ENCODE results near the gene FSTL5.

GRCh38 chr4:161714931-161715330, 448.9 kb downstream of the FSTL5 start:
- TF ChIP-seq CTCF (CRISPR knock-in tag; IDR thresholded peaks at IDR 0.05) = no peak
- TF ChIP-seq RXRA (CRISPR knock-in tag; IDR thresholded peaks at IDR 0.05) = no peak
- TF ChIP-seq EP300 (IDR thresholded peaks at IDR 0.05; ENCODE audit: low read depth in 2 of 2, low read length in 2 of 2) = no peak
- no peak for TF ChIP-seq EP300 (CRISPR knock-in tag; IDR thresholded peaks at IDR 0.05; ENCODE audit: borderline replicate concordance)
- TF ChIP-seq ZNF549 (CRISPR knock-in tag; IDR thresholded peaks at IDR 0.05) = no peak
